ACC112 (cell line): ENCODE measurements around the gene ATP6V0E2.
A peak's percentile ranks its signal among the peaks of the same experiment; 100 is the strongest.

Experiments
- H2AFZ ChIP-seq: fragments of 200-600 bp; sonication (generic); one replicate; pipeline ENCODE4 v1.6.0; 2017; ENCODE audit warnings: antibody characterized with exemption, low read length; ENCODE audit not compliant: unreplicated experiment
- H3K27ac ChIP-seq: fragments of 200-600 bp; sonication (generic); 2 replicates; pipeline ENCODE4 v1.5.1; 2014; ENCODE audit warnings: low read depth, mild to moderate bottlenecking, antibody characterized with exemption, low read length, moderate library complexity
- H3K27me3 ChIP-seq: fragments of 200-600 bp; sonication (generic); 2 replicates; pipeline ENCODE4 v1.6.1; 2014; ENCODE audit warnings: mild to moderate bottlenecking, antibody characterized with exemption, low read length, moderate library complexity, mixed read lengths; ENCODE audit not compliant: insufficient read depth
- H3K36me3 ChIP-seq: fragments of 200-600 bp; sonication (generic); 2 replicates; pipeline ENCODE4 v1.6.1; 2016; ENCODE audit warnings: mild to moderate bottlenecking, antibody characterized with exemption, low read length, moderate library complexity, mixed read lengths; ENCODE audit not compliant: insufficient read depth
- H3K4me1 ChIP-seq: fragments of 200-600 bp; sonication (generic); one replicate; pipeline ENCODE4 v1.6.1; 2016; ENCODE audit warnings: low read length, mixed read lengths; ENCODE audit not compliant: insufficient read depth, unreplicated experiment, control insufficient read depth
- H3K4me3 ChIP-seq: fragments of 200-600 bp; sonication (generic); 2 replicates; pipeline ENCODE4 v1.5.1; 2014; ENCODE audit warnings: mild to moderate bottlenecking, low read depth, low read length
- H3K79me2 ChIP-seq: fragments of 200-600 bp; sonication (generic); one replicate; pipeline ENCODE4 v1.6.0; 2016; ENCODE audit warnings: low read length; ENCODE audit not compliant: control insufficient read depth, unreplicated experiment, insufficient read depth

ATP6V0E2 gene

GRCh38 chr7:149830997-149831740, 42.6 kb upstream of the ATP6V0E2 start:
- H3K79me2 ChIP-seq, result no peaks in the 10 kb centered on the region
- no peak overlapping the region for H3K4me3 ChIP-seq
- no peak overlapping the region for H2AFZ ChIP-seq
- no peaks in the 10 kb centered on the region for H3K4me1 ChIP-seq
- no peak overlapping the region for H3K27ac ChIP-seq
- no peaks in the 10 kb centered on the region for H3K36me3 ChIP-seq
- peaks cover 42% of the 10 kb centered on the region for H3K27me3 ChIP-seq

DNA sequence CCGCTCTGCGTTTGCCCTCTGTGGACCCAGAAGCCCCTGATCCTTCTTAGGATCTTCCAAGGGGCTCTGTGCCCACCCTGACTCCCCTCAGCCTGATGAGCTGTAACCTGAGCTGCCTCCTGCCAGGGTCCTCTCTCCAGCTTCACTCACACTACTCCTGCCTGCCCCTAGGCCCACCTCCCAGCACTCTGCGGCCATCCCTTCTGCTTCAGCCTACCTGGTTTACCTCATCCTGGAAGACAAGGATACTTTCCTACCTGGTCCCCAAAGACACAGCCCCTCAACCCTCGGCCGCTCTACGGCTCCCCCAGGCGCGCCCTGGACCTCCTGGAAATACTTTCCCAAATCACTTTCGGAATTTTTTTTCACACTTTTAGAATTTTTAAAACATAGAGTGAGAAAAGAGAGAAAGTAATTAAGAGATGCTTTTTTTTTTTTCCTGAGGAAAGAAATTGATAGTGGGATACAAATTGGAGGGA, 42.0 kb upstream of the ATP6V0E2 start:
- H3K27me3 ChIP-seq, result peaks cover 42% of the 10 kb centered on the region
- no peak overlapping the region for H3K4me3 ChIP-seq
- no peak overlapping the region for H2AFZ ChIP-seq
- H3K4me1 ChIP-seq, result no peaks in the 10 kb centered on the region
- no peaks in the 10 kb centered on the region for H3K36me3 ChIP-seq
- H3K79me2 ChIP-seq, result no peaks in the 10 kb centered on the region
- no peak overlapping the region for H3K27ac ChIP-seq

- Histone ChIP-seq H3K27me3 (peaks cover 42% of the 10 kb centered on the region), H3K27ac (no peak overlapping the region), H2AFZ (no peak overlapping the region), H3K79me2 (no peaks in the 10 kb centered on the region), H3K4me3 (no peak overlapping the region), H3K36me3 (no peaks in the 10 kb centered on the region), H3K4me1 (no peaks in the 10 kb centered on the region)
Measured at GRCh38 chr7:149832332-149833041, 41.3 kb upstream of the ATP6V0E2 start.

- Histone ChIP-seq H3K79me2 (no peaks in the 10 kb centered on the region), H2AFZ (no peak overlapping the region), H3K27ac (no peak overlapping the region), H3K27me3 (peaks cover 42% of the 10 kb centered on the region), H3K4me3 (no peak overlapping the region), H3K36me3 (no peaks in the 10 kb centered on the region), H3K4me1 (no peaks in the 10 kb centered on the region)
Measured at GRCh38 chr7:149833495-149834130, 40.2 kb upstream of the ATP6V0E2 start.

- Histone ChIP-seq H2AFZ (no peak overlapping the region), H3K27me3 (peaks cover 42% of the 10 kb centered on the region), H3K36me3 (no peaks in the 10 kb centered on the region), H3K4me3 (no peak overlapping the region), H3K27ac (no peak overlapping the region), H3K4me1 (peaks cover 5% of the 10 kb centered on the region), H3K79me2 (peaks cover 6% of the 10 kb centered on the region)
Measured at GRCh38 chr7:149834601-149835000, 39.2 kb upstream of the ATP6V0E2 start.

DNA sequence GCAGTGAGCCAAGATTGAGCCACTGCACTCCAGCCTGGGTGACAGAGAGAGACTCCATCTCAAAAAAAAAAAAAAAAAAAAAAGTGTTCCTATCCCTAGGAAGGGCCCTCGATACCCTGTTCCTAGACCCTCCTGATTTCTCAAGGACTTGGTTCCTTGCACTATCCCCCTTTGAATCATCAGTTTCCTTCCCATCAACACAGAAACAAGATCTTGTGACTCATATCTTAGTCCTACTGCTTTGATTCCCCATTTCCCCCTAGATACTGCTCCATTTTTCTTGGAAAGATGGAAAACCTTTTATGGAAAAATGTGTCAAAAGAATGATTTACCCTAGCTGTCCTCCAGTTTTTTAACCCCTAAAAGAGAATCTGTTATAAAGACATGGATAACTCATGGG, 37.3 kb upstream of the ATP6V0E2 start:
- no peaks in the 10 kb centered on the region for H3K36me3 ChIP-seq
- no peak overlapping the region for H2AFZ ChIP-seq
- H3K27ac ChIP-seq, result no peak overlapping the region
- peaks cover 38% of the 10 kb centered on the region for H3K27me3 ChIP-seq
- H3K4me3 ChIP-seq, result no peak overlapping the region
- peaks cover 10% of the 10 kb centered on the region for H3K79me2 ChIP-seq
- peaks cover 7% of the 10 kb centered on the region for H3K4me1 ChIP-seq

DNA sequence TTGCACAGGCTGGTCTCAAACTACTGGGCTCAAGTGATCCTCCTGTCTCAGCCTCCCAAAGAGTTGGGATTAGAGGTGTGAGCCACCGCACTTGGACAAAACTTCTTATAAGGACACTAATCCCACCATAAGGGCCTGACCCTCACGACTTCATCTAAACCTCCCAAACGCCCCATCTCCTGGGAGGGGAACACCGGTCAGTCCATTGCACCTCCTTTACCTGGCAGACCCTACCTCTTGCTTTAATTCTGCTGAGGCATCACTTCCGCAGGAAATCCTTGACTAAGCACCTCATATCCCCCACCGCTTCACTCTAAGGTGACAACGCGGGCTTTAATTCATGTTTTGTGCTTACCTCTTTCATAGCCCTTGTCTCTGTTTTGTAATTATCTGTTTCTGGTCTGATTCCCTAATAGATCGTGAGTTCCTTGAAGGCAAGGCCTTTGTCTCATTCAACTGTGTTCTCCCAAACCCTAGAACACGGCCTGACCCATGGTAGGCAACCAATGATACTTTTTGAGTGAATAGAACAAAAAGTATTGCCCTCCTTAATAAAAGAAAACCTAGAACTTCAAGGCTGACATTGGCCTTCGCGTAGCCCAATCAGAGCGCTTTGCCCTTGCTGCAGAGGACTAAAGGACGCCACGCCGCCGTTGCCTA, 36.1 kb upstream of the ATP6V0E2 start:
- H3K27ac ChIP-seq, result no peak overlapping the region
- H2AFZ ChIP-seq, result peak overlapping the region; percentile 19

GRCh38 chr7:149838224-149838991, 35.4 kb upstream of the ATP6V0E2 start, which contains the start of gene ZNF862:
TSS of gene ZNF862 (plus strand) at chr7:149838375. CDS start at chr7:149838612, 237 bp downstream.
- Histone ChIP-seq H3K4me1 (peaks cover 7% of the 10 kb centered on the region), H3K4me3 (peak within 1 kb of the TSS; percentile 89), H3K27ac (no peak within 1 kb of the TSS), H3K79me2 (peaks cover 10% of the 10 kb centered on the region), H3K36me3 (no peaks in the 10 kb centered on the region), H3K27me3 (peaks cover 19% of the 10 kb centered on the region), H2AFZ (peak within 1 kb of the TSS; percentile 31)

More for the DNA sequence above, 36.1 kb upstream of the ATP6V0E2 start:
- Histone ChIP-seq H3K36me3 (no peaks in the 10 kb centered on the region), H3K4me3 (no peak overlapping the region; the same call in 1 of the 2 replicates), H3K27me3 (peaks cover 26% of the 10 kb centered on the region), H3K4me1 (peaks cover 7% of the 10 kb centered on the region), H3K79me2 (peaks cover 10% of the 10 kb centered on the region)

GRCh38 chr7:149838992-149839408, 34.8 kb upstream of the ATP6V0E2 start:
- peak overlapping the region; percentile 31 for H2AFZ ChIP-seq
- H3K4me1 ChIP-seq, result peaks cover 7% of the 10 kb centered on the region
- no peak overlapping the region for H3K27ac ChIP-seq
- peaks cover 14% of the 10 kb centered on the region for H3K27me3 ChIP-seq
- H3K4me3 ChIP-seq, result peak overlapping the region; percentile 89
- H3K79me2 ChIP-seq, result peaks cover 10% of the 10 kb centered on the region
- H3K36me3 ChIP-seq, result no peaks in the 10 kb centered on the region
